A673 (cell line): ENCODE data around the gene MRPL10. TPM values are rescaled to one million over a fixed set of nuclear protein-coding genes. Genes with fewer than 3 reads are reported as not detected.

Experiments
- BruUV-seq: library from RNA; stranded (reverse); fragments of 400-500 nt; replicated peaks from 2 replicates; lab custom pipeline; 2021; lab: Mats Ljungman, UMichigan
- CTCF ChIA-PET: fragments of 300-600 bp; sonication (Branson Sonifier 250); formaldehyde crosslinking; loops from one replicate; lab custom pipeline; 2022; ENCODE audit warnings: antibody characterized with exemption; lab: Charles Lee
- POLR2A ChIA-PET: fragments of 300-600 bp; sonication (Branson Sonifier 250); formaldehyde crosslinking; loops from one replicate; lab custom pipeline; 2022; ENCODE audit warnings: antibody characterized with exemption; ENCODE audit not compliant: low non-redundant PET; lab: Charles Lee
- DNase-seq: peaks from one replicate; pipeline ENCODE4 v3.0.0-alpha.2; 2015; ENCODE audit warnings: low spot score
- H3K27ac ChIP-seq: fragments of 200-600 bp; sonication (generic); 2 replicates; pipeline ENCODE4 v1.5.1; 2016; ENCODE audit warnings: mixed run types, low read depth, mild to moderate bottlenecking, mixed read lengths, antibody characterized with exemption, low read length; ENCODE audit not compliant: poor library complexity, severe bottlenecking
- H3K27me3 ChIP-seq: fragments of 200-600 bp; sonication (generic); replicated peaks from 2 replicates; pipeline ENCODE4 v1.6.1; 2017; ENCODE audit warnings: mixed run types, low read depth, mild to moderate bottlenecking, mixed read lengths, antibody characterized with exemption, low read length; ENCODE audit not compliant: insufficient read depth, poor library complexity
- H3K36me3 ChIP-seq: fragments of 200-600 bp; sonication (generic); 2 replicates; pipeline ENCODE4 v1.6.1; 2016; ENCODE audit warnings: mixed run types, mild to moderate bottlenecking, mixed read lengths, antibody characterized with exemption, low read length; ENCODE audit not compliant: insufficient read depth, poor library complexity, severe bottlenecking
- H3K4me1 ChIP-seq: fragments of 200-600 bp; sonication (generic); 2 replicates; pipeline ENCODE4 v1.6.1; 2017; ENCODE audit warnings: mixed run types, mild to moderate bottlenecking, mixed read lengths, antibody characterized with exemption, low read length; ENCODE audit not compliant: insufficient read depth, poor library complexity, severe bottlenecking
- H3K4me3 ChIP-seq: fragments of 200-600 bp; sonication (generic); 2 replicates; pipeline ENCODE4 v1.5.1; 2016; ENCODE audit warnings: low read depth, mixed run types, mild to moderate bottlenecking, mixed read lengths, low read length; ENCODE audit not compliant: poor library complexity, severe bottlenecking
- H3K9me3 ChIP-seq: fragments of 200-600 bp; sonication (generic); 2 replicates; pipeline ENCODE4 v1.6.1; 2016; ENCODE audit warnings: mixed run types, low read depth, mild to moderate bottlenecking, mixed read lengths, antibody characterized with exemption, low read length; ENCODE audit not compliant: poor library complexity, severe bottlenecking
- EZH2 ChIP-seq: fragments of 200-600 bp; sonication (generic); IDR thresholded peaks from 2 replicates; pipeline ENCODE4 v1.6.1; 2017; ENCODE audit warnings: borderline replicate concordance, low read depth, mild to moderate bottlenecking, mixed read lengths, antibody characterized with exemption, low read length; ENCODE audit not compliant: poor library complexity, severe bottlenecking
- intact Hi-C: fragments of 100-400 bp; cut with micrococcal nuclease; formaldehyde crosslinking; loops from one replicate; pipeline ENCODE4 v1.10.0; 2022; ENCODE audit not compliant: unreplicated experiment
- total RNA-seq: library from RNA; stranded (reverse); gene quantifications from 2 replicates; pipeline ENCODE4 v1.2.3, GENCODE V29; 2021
- TF ChIP-seq, protein P1 (sequence below): fragments of 300-800, 200-600 bp; sonication (generic); conservative IDR thresholded peaks from 2 replicates; pipeline ENCODE4 v1.5.1; 2017; ENCODE audit warnings: low read depth, mild to moderate bottlenecking, antibody characterized with exemption, low read length, moderate library complexity, mixed read lengths

MRPL10 gene
- total RNA-seq, 1 experiment from 2014 or later = 30.5 TPM

GRCh38 chr17:47792979-47793378 lies 38.4 kb downstream of the MRPL10 start:
- Histone ChIP-seq H3K4me1 (no peaks in the 10 kb centered on the region), H3K27me3 (peaks cover 48% of the 10 kb centered on the region), H3K36me3 (no peaks in the 10 kb centered on the region), H3K9me3 (no peaks in the 10 kb centered on the region), H3K4me3 (no peak overlapping the region), H3K27ac (no peak overlapping the region)
- ChIA-PET POLR2A (no interaction called here), CTCF (no interaction called here)
- TF ChIP-seq EZH2 = no peak
- TF ChIP-seq, protein P1, sequence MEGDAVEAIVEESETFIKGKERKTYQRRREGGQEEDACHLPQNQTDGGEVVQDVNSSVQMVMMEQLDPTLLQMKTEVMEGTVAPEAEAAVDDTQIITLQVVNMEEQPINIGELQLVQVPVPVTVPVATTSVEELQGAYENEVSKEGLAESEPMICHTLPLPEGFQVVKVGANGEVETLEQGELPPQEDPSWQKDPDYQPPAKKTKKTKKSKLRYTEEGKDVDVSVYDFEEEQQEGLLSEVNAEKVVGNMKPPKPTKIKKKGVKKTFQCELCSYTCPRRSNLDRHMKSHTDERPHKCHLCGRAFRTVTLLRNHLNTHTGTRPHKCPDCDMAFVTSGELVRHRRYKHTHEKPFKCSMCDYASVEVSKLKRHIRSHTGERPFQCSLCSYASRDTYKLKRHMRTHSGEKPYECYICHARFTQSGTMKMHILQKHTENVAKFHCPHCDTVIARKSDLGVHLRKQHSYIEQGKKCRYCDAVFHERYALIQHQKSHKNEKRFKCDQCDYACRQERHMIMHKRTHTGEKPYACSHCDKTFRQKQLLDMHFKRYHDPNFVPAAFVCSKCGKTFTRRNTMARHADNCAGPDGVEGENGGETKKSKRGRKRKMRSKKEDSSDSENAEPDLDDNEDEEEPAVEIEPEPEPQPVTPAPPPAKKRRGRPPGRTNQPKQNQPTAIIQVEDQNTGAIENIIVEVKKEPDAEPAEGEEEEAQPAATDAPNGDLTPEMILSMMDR = no peak
- no TSS peak for BruUV-seq
- intact Hi-C loops = no loop called here
- DNase-seq = no peak

- BruUV-seq = no TSS peak
- POLR2A ChIA-PET = no interaction called here
- intact Hi-C loops = no loop called here
- Histone ChIP-seq H3K27ac (no peak overlapping the region), H3K4me3 (no peak overlapping the region), H3K4me1 (no peaks in the 10 kb centered on the region), H3K36me3 (no peaks in the 10 kb centered on the region), H3K9me3 (no peaks in the 10 kb centered on the region), H3K27me3 (peaks cover 48% of the 10 kb centered on the region)
- CTCF ChIA-PET = no interaction called here
- TF ChIP-seq, protein P1 = no peak
- no peak for DNase-seq
These were observed 38.9 kb downstream of the MRPL10 start for GRCh38 chr17:47792457-47792856.

GRCh38 chr17:47791025-47791424 lies 40.3 kb downstream of the MRPL10 start:
- intact Hi-C loops = no loop called here
- POLR2A ChIA-PET = no interaction called here
- Histone ChIP-seq H3K4me1 (no peaks in the 10 kb centered on the region), H3K4me3 (no peak overlapping the region), H3K27me3 (peaks cover 48% of the 10 kb centered on the region), H3K27ac (no peak overlapping the region), H3K9me3 (no peaks in the 10 kb centered on the region), H3K36me3 (no peaks in the 10 kb centered on the region)
- no TSS peak for BruUV-seq
- TF ChIP-seq, protein P1 = no peak
- TF ChIP-seq EZH2 = no peak
- no peak for DNase-seq
- CTCF ChIA-PET = no interaction called here
